ENCODE data around the gene THSD1. TPM values are rescaled to one million over a fixed set of nuclear protein-coding genes. Genes with fewer than 3 reads are reported as not detected.

THSD1 gene
- total RNA-seq, 1 experiment from 2014 or later: 0.11 TPM

- Mint-ChIP-seq H3K9me3 (ENCODE audit: unreplicated experiment) (no peaks in the 10 kb centered on the region), H3K27ac (ENCODE audit: unreplicated experiment) (no peak overlapping the region), H3K4me1 (ENCODE audit: low read depth, unreplicated experiment) (no peaks in the 10 kb centered on the region), H3K36me3 (ENCODE audit: insufficient read depth, unreplicated experiment) (no peaks in the 10 kb centered on the region), H3K4me3 (ENCODE audit: unreplicated experiment) (peak overlapping the region; percentile 73), H3K27me3 (ENCODE audit: insufficient read depth, unreplicated experiment) (peaks cover 15% of the 10 kb centered on the region)
- Histone ChIP-seq H3K9me3 (no peaks in the 10 kb centered on the region), H3K4me3 (ENCODE audit: low read depth, low read length) (peak overlapping the region; percentile 31; the same call in 1 of the 2 replicates), H3K4me1 (peaks cover 5% of the 10 kb centered on the region), H3K27me3 (replicated peaks; ENCODE audit: control insufficient read depth, insufficient read depth, low read length) (peaks cover 3% of the 10 kb centered on the region; the same call in 1 of the 2 replicates), H3K36me3 (ENCODE audit: control insufficient read depth, insufficient read depth, low read length) (no peaks in the 10 kb centered on the region)
- no peak for DNase-seq
- ChIA-PET CTCF (no interaction called here), POLR2A (no interaction called here)
- intact Hi-C loops (cut with micrococcal nuclease; ENCODE audit: unreplicated experiment): no loop called here
- TF ChIP-seq CTCF (IDR thresholded peaks at IDR 0.05; ENCODE audit: insufficient read depth in 1 of 2, low read depth in 1 of 2, low read length in 1 of 2, severe bottlenecking in 1 of 2, unreplicated experiment in 1 of 2): no peak
- no TSS peak for BruUV-seq (replicated peaks)
These were observed 657 bp upstream of the THSD1 start for GRCh38 chr13:52406629-52407028.

DNA sequence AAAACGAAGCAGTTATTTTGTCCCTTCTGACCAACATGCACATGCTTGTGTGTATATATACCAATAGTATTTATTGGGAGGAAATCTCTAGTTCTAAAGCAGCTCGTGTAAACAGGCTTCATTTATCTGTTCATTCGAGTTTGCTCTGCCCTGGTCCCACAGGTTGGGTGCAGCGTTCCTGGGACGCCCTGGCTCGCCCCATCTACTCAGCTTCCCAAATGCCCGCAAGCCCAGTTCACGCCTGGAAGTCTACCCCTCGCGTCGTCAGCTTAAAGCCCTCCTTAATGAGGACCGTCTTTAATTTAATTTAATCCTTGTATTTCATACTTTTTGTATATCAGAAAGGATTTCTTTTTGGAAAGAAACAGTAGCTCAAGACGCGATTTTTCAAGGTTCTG is 604 bp downstream of the THSD1 start:
- no peaks in the 10 kb centered on the region for H3K9me3 Mint-ChIP-seq (ENCODE audit: unreplicated experiment)
- ChIA-PET POLR2A (no interaction called here), CTCF (interaction anchor here (0.7 kb wide), 1 partner anchor 45 kb away, joined by 3 read pairs; the partner anchor contains the start of gene VPS36)
- no peak for TF ChIP-seq CTCF (IDR thresholded peaks at IDR 0.05; ENCODE audit: insufficient read depth in 1 of 2, low read depth in 1 of 2, low read length in 1 of 2, severe bottlenecking in 1 of 2, unreplicated experiment in 1 of 2)
- Histone ChIP-seq H3K9me3 (no peaks in the 10 kb centered on the region), H3K27me3 (replicated peaks; ENCODE audit: control insufficient read depth, insufficient read depth, low read length) (peaks cover 3% of the 10 kb centered on the region; the same call in 1 of the 2 replicates), H3K36me3 (ENCODE audit: control insufficient read depth, insufficient read depth, low read length) (no peaks in the 10 kb centered on the region), H3K4me3 (ENCODE audit: low read depth, low read length) (peak overlapping the region; percentile 31), H3K4me1 (peaks cover 5% of the 10 kb centered on the region)
- peak overlapping the region; percentile 73 for H3K4me3 Mint-ChIP-seq (ENCODE audit: unreplicated experiment)
- no peak overlapping the region for H3K27ac Mint-ChIP-seq (ENCODE audit: unreplicated experiment)
- H3K36me3 Mint-ChIP-seq (ENCODE audit: insufficient read depth, unreplicated experiment): no peaks in the 10 kb centered on the region
- H3K27me3 Mint-ChIP-seq (ENCODE audit: insufficient read depth, unreplicated experiment): peaks cover 15% of the 10 kb centered on the region
- H3K4me1 Mint-ChIP-seq (ENCODE audit: low read depth, unreplicated experiment): no peaks in the 10 kb centered on the region
- intact Hi-C loops (cut with micrococcal nuclease; ENCODE audit: unreplicated experiment): no loop called here
- DNase-seq: no peak
- BruUV-seq (replicated peaks): no TSS peak

DNA sequence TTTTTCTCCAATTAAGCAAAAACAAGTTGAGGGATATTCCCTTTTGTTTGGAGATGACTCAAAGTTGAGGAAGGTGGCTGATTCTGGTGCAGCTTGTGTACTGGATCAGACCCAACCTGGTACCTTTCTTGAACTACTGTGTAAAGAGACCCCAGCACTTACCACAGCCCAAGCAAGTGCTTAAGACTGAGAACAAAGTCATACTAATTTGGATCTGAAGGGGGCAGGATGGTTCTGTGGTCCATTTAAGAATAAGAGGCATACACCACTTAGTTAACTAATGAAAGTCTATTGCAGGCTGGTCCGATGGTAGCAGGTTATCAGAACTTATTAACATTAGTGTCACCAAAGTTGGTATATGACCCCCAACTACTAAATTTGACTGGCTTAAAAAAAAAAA is 6.3 kb downstream of the THSD1 start:
- Histone ChIP-seq H3K36me3 (ENCODE audit: control insufficient read depth, insufficient read depth, low read length) (no peaks in the 10 kb centered on the region), H3K27me3 (replicated peaks; ENCODE audit: control insufficient read depth, insufficient read depth, low read length) (peaks cover 2% of the 10 kb centered on the region), H3K4me1 (no peaks in the 10 kb centered on the region), H3K9me3 (no peaks in the 10 kb centered on the region), H3K4me3 (ENCODE audit: low read depth, low read length) (no peak overlapping the region)
- peak in 1 of 2 experiments; percentile 8 for TF ChIP-seq CTCF (IDR thresholded peaks at IDR 0.05; ENCODE audit: insufficient read depth in 1 of 2, low read depth in 1 of 2, low read length in 1 of 2, severe bottlenecking in 1 of 2, unreplicated experiment in 1 of 2)
- H3K4me1 Mint-ChIP-seq (ENCODE audit: low read depth, unreplicated experiment): no peaks in the 10 kb centered on the region
- DNase-seq: peak in 1 of 2 experiments; percentile 12
- H3K27ac Mint-ChIP-seq (ENCODE audit: unreplicated experiment): no peak overlapping the region
- H3K27me3 Mint-ChIP-seq (ENCODE audit: insufficient read depth, unreplicated experiment): peaks cover 26% of the 10 kb centered on the region
- no peaks in the 10 kb centered on the region for H3K36me3 Mint-ChIP-seq (ENCODE audit: insufficient read depth, unreplicated experiment)
- POLR2A ChIA-PET: no interaction called here
- CTCF ChIA-PET: no interaction called here
- no peak overlapping the region for H3K4me3 Mint-ChIP-seq (ENCODE audit: unreplicated experiment)
- H3K9me3 Mint-ChIP-seq (ENCODE audit: unreplicated experiment): no peaks in the 10 kb centered on the region
- intact Hi-C loops (cut with micrococcal nuclease; ENCODE audit: unreplicated experiment): loop anchor here (1.0 kb wide), 1 partner anchor 52 kb away; no protein-coding TSS in a partner anchor
- no TSS peak for BruUV-seq (replicated peaks)
